T-helper 1 cell (primary cell): ENCODE data around the gene PRKAB2.
"Not testable (repeated sequence)": the region's sequence is repeated elsewhere in the genome, so short reads cannot be mapped to it uniquely, and the experiment has no call there.

Experiments used
- DNase-seq, 5 donors: peaks; one replicate each; pipeline ENCODE4 v3.0.0-alpha.2; 2012 to 2020
- total RNA-seq, 4 donors: gene quantifications; one replicate each; lab custom pipeline; 2026; lab: John Stamatoyannopoulos, UW

PRKAB2 gene, protein sequence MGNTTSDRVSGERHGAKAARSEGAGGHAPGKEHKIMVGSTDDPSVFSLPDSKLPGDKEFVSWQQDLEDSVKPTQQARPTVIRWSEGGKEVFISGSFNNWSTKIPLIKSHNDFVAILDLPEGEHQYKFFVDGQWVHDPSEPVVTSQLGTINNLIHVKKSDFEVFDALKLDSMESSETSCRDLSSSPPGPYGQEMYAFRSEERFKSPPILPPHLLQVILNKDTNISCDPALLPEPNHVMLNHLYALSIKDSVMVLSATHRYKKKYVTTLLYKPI
- 15.1 to 36.1 (median 30.9) reads per million in 4 donors for total RNA-seq

DNA sequence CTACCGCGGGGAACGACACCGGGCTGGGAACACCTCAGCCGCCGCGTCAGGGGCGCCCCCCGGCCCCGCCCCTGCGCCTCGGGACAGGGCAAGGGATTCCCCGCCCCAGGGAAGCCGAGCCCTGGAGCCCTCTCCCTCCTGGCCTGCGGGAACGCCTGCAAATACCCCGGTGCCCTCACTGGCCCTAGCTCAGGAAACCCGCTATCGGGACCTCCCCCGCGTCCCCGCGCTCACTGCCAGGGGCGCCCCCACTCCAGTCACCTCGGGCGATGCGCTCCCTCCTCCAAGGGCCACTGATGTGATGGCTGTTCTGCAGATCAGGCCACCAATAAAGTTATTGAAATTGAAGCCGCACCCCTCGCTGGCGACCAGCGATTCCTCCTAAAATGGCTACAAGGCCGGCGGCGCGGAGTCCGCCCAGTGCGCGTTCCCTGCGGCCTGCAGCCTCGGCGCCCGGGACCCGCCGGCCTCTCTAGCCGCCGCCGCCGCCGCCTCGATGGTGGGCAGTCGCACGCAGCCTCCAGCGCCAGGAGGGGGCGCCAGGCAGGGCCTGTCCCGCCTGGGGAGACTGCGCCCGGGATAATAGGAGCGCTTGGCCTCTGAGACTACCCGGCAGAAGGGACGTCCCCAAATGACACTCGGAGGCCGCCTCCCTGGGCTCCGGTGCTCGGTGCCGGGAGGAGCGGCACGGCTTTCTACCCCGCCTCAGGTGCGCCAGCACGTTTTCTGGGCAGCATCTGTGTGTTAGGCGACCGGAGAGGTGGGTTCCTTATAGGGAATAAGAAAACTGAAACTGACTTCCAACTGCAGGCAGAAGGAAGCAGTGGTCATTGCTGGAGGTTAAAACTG, at the start of gene PRKAB2:
Gene PRKAB2, minus strand, starts transcription at position 303 of the 849 bp plus-strand sequence. CDS start 326 bp downstream, outside the sequence.
- peak; percentile 65 to 94 (median 80) for DNase-seq

DNA sequence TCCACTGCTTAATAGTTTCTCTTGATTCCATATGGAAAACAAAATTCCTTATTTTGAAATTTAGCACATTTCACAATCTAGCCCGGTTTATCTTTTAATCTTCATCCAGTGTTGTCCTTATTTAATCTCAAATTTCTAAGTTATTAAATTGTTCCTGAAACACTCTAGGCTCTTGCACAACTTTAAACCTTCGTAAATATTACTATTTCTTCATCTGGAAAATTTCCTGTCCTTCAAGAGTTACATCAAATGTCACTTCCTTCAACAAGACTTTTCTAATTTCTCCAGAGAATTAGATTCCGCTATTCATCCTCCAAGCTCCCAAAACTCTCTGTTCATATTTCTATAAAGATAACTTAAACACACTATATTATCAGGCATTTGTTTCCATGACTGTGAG, 46.3 kb upstream of the PRKAB2 start:
- DNase-seq, result no peak

DNA sequence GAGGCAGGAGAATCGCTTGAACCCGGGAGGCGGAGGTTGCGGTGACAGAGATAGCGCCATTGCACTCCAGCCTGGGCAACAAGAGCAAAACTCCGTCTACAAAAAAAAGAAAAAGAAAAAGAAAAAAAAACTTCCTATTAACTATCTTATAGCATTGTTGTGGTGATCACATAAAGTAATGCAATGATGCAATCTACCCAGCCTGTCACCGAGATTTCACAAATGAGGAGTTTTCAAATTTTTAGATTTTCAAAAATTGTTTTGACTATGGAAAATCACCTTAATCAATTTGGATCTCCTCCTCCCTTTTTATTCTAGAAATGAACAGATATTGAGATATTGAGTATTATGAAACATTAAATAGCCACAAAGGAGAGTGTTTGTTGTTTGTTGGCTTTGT, 44.9 kb upstream of the PRKAB2 start:
- no peak for DNase-seq

DNA sequence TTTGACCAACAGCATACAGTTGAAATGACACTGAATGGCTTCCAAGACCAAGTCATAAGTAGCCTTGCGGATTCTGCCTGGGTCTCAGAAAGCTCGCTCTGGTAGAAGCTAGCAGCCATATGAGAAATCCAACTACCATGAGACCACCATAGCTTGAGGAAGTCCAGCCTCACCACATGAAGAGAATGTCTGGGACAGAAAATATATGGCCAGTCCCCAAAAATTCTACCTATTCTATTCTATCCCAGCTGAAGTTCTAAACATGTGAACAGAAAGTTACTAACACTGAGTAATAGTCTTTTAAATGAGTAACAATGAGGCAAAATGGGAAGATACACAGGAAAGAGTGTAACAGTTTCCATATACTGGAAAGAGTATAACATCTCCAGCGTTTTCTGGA, 43.9 kb upstream of the PRKAB2 start:
- no peak for DNase-seq

DNA sequence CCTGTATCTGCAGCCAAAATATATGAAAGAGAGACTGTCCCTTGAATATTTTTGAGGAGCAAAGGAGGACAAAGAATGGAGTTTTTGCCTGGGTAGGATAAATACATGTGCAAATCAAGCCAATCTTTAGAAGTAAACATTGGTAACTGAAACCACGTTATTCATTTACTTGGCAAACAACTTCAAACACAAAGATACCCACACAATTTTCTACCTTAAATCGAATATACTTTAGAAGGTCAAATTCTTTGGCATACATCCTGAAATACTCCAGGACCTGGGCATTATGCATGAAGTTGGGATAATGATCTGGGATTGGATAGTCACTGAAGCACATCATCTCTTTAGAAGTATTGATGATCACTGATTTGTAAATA, 43.3 kb upstream of the PRKAB2 start:
- DNase-seq, result no peak

DNA sequence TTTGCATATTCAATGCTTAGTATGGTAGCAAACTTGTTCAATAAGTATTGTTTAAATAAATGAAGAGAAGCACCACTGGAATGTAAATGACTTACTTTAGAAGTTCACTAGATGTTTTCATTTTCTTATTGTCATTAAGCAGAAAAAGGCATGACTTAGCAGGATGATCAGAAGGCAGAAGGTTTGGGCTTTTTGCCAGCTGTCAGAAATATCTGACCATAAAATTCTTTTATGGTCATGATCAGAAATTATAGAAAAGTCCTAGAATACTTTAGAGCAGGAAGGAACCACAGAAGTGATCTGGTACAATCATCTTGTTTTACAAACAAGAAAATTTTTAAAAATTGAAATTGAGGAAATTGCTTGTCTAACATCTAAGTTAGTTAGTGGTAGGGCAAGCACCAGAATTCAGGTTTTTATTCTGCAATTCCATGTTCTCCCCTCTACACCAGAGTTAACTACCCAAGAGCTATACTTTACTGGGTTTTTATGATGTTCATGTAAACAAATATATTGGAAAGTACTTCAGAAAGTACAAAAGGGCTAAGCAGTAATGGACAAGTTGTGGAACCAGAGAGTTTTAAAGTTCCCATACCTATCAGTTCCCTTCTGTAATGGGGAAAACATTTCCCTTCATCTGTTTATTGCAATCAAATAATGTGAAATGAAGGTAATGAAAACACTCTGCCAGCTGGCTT, 42.7 kb upstream of the PRKAB2 start:
- DNase-seq, result no peak

DNA sequence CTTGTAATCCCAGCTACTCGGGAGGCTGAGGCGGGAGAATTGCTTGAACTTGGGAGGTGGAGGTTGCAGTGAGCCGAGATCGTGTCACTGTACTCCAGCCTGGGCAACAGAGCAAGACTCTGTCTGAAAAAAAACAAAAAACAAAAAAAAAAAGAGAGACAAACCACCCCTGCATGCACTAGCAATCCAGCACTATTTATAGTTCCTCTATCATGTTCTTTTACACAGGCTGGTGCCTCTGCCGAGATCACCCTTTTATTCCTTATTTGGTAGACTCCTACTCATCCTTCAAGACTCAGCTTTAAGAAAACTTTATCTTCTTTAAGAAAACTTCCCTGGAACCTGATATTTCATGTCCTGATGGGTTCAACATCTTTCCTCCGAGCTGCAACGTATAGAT, 42.1 kb upstream of the PRKAB2 start:
- no peak for DNase-seq

DNA sequence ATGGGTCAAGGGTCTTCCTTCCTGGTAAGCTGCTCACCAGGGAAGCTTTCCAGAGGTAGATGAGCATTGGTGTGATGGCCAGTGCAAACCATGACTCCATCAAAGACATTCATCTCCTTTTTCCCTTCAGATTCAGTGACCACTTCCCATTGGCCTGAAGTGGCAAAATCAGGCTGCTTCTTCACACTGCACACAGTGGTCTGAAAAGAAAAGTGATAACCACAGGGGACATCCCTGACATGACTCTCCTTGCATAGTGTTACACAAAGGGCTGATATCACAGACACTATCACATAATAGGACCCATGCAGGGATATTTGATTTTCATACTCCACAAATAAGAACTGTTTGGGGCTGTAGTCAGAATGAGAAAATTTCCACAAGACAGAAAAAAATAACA, 41.0 kb upstream of the PRKAB2 start:
- DNase-seq, result no peak

DNA sequence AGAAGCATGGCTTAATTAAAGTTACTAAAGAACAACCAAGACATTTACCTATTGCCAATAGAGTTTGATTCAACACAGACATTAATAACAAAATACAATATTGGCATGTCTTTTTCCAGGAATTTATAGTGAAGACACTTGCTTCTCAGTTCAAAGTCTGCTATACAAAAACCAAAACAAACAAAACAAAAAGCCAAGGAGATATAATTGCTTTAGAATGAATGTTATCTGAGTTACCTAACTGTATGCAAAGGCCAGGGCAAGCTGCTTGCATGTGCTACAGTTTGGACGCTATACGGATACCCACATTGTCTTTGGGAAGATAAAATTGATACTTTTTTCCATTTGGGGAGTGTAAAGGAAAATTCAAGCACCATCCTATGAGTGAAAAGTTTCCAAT, 39.3 kb upstream of the PRKAB2 start:
- DNase-seq, result no peak

DNA sequence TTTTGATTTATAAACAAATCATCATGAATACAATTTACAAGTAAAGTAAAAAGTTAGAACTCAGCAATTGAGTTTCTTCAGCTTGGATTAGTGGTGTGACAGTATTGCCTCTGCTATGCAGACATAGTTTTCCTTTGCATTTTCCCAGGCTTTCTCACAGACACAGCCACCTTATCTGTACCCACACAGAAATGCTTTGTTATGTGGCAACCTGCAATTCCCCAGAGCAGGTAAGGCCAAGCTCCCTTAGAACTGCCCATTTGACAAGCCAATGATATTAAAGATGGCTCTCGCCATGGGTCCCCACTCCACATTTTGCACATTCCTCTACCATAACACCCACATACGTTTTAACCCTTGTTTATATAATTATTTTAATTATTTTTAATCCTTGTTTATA, 38.7 kb upstream of the PRKAB2 start:
- DNase-seq, result no peak

DNA sequence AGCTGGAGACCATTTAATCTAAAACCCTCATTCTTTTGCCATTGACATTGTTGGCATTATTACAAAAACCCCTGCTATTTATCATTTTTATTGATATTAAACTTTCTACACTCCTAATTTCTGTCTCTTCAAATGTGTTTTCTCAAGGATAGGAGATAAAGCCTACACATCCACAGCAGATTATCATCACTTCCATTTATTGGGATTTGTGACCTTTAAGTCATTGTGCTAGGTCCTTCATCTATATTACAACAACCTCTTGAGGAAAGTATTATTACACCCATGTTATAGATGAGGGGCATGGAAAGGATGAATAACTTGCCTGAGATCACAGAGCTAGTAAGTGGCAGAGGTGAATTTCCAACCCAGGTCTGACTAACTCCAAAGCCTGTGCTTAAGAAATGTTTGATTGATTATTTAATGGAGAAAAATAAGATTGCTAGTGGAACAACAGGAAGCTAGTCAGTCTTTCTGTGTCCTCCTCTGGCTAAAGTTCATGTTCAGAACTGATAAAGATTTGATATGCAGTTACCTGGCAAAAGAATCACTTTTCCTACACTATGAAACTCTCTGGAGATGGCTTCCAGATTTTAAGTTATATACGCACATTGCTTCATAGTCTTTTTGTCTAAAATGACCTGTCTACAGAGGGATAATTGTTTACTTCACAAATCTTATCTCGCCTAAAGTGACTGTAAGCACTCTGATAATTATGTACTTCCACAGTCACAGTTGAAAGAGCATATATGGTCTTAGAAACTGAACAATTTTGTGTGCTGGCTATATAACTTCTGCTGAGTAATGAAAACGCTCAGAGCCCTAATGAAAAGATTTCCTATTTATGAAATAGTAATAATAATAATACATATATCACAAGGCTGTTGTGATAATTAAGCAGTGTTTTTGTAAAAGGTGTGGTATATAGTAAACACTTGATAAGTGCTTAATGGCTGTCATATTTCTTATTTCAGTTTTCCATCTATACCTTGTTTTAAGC, 37.9 kb upstream of the PRKAB2 start:
- no peak for DNase-seq

DNA sequence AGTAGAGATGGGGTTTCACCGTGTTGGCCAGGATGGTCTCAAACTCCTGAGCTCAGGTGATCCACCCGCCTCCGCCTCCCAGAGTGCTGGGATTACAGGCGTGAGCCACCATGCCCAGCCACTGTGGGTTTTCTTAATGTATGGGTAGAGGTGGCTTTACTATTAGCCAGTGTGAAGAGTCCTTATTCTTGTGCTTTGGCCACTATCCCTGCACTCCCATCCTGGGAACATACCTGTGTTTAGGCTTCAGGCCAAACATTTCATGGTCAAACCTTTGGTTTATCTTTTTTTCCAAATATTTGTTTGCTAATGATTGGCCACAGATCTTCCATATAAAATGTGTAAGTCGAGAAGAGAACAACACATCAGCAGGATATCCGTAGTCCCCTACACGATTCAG, 36.3 kb upstream of the PRKAB2 start:
- DNase-seq, result no peak

DNA sequence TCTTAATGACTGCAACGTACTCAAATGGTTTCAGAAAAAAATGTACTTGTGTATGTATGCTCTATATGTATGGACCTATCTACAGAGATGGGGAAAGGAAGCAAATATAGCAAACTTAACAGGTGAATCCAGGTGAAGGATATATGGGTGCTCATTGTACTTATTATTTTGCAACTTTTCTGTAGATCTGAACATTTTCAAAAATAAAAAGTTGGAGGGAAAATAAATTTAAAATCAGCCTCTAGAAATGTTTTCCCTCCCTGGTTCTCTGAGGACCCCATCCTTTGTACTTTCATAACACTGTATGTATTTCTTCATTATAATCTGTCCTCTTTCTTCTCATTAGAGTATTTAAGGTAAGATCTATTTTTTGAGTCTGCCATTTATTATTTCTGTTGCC, 34.9 kb upstream of the PRKAB2 start:
- DNase-seq, result no peak

DNA sequence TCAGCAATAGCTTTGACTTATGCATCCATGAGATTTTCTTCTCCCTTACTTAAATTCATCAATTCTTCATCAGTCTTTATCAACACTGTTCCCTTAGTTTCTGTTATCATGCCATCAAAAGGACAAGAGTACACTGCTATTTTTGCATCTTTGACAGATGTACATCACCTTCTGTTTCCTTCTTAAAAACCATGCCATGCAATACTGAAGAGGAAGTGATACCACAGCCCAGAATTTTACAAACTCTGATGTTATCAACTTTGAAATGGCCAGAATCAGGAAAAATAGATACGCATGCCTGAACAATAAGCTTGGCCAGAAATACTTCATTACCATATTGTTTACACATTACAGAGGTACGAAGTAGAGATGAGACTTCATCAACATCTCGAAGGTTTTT, 31.8 kb upstream of the PRKAB2 start:
- DNase-seq, result no peak

DNA sequence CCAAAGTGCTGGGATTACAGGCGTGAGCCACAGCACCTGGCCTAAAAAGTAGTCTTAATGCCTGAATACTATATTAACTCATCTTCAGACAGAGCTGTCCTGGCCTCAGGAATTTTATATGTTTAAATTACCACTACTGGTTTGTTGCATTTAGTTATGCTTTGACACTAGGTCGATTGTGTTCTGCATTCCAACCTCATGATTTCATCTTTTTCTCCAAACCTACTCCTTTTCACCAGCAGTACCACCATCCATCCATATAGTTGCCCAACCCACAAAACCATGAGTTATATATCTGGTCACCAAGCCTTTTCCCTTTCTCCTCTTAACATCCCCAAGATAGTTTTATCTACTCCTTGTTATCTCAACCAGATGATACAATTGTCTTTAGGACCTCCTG, 30.3 kb upstream of the PRKAB2 start:
- no peak for DNase-seq

DNA sequence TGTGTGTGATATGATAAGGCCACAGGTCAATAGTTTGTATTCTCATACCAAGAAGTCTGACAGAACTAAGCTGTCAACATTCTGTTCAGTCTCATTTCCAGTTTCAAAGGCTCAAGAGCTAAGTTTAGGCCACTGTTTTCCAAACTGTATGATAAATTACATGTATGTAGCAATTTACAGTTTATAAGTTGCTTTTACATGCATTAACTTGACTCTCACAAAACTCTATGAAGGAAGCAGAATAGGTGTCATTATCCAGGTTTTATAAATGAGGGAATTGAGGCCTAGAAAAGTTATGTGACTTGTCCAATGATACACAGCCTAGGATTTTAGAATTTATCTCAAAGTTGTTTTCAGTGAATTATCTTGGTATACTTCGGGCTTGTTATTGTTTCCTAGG, 29.5 kb upstream of the PRKAB2 start:
- no peak for DNase-seq

DNA sequence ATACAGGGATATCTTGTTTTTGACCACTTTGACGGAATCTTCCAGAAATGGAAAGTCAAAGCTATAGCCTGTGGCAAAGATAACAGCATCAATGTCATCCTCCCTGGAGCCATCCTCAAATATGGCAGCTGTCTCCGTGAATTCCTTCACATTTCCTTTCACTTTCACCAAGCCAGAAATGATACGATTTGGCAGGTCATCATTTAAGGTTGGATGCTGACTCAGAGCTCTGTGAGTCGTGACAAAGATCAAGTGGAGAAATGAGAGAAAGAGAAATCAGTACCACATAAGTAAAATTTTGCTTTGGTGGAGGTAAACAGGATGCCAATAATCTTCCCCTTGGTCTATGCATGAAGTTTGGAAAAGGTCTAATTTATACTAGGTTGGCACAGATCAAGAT, 29.0 kb upstream of the PRKAB2 start:
- no peak for DNase-seq

DNA sequence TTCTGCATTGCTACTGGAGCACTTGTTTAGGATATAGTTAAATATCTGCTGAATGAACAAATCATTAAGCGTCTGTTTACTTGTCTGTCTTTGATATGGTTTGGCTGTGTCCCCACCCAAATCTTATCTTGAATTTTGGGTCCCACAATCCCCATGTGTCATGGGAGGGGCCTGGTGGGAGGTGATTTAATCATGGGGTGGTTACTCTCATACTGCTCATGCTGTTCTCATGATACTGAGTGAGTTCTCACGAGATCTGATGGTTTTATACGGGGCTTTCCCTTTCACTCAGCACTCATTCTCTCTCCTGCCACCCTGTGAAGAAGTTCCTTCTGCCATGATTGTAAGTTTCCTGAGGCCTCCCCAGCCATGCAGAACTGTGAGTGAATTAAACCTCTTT, 25.1 kb upstream of the PRKAB2 start:
- not testable (repeated sequence) for DNase-seq

DNA sequence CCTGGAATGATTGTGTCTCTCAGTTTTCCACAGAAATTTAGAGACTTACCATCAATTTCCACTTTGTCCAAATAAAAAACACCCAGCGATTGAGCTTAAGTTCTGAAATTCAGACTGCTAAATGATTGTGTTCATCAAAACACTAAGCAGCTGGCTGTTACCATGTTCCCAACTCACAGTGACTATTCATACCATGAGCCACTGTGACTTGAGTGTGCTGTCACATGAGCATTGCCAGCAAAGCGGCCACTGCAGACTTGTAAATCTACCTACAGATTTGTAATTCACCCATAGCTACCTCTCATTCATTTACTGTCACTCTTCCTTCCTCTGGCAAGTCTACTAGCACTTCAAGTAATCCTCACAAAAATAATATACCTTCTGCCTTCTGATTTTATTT, 17.2 kb upstream of the PRKAB2 start:
- DNase-seq, result no peak

DNA sequence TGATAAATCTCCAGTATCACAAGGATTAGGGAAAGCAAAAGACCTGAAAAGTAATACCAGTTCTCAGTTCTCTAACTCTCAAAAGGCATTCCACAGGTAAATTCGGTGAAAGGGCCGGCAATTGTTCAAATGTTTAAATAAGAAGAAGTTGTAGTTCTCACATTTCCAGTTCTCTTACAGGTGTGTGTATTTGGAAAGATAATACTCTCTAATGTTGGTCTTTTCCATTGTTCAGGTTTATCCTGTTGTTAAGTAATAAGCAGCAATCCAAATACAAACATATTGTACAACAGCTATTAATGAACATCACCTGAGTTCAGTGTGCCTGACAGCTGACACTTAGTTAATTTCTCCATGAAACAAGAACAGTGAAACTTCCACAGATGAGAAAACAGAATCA, 13.2 kb upstream of the PRKAB2 start:
- no peak for DNase-seq

DNA sequence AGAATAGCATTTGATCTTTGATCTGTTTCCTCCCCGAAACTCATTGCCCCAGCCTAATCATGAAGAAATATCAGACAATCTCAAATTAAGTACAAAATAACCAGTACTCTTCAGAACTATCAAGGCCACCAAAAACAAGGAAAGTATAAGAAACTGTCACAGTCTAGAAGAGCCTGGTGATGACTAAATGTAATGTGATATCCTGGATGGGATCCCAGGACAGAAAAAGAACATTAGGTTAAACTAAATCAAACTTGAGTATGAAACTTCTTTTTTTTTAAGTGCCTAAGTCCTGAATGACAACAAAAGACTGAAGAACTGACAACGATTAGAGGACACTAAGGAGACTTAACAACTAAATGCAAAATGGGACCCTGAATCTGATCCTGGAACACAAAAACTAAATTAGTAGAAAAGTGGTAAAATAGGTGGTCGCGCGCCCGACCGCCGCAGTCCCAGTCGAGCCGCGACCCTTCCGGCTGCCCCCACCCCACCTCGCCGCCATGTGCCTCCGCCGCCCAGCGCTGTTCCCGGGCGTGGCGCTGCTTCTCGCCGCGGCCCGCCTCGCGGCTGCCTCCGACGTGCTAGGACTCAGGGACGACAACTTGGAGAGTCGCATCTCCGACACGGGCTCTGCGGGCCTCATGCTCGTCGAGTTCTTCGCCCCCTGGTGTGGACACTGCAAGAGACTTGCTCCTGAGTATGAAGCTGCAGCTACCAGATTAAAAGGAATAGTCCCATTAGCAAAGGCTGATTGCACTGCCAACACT, 5.5 kb upstream of the PRKAB2 start:
- no peak for DNase-seq
